T-helper 2 cell (primary cell): ENCODE measurements around the gene CEACAM3.

Experiments used
- DNase-seq, 5 experiments: peaks; one replicate each; pipeline versions ENCODE4 v3.0.0 to v3.0.0-alpha.2; 2012 to 2022

The CEACAM3 gene

DNA sequence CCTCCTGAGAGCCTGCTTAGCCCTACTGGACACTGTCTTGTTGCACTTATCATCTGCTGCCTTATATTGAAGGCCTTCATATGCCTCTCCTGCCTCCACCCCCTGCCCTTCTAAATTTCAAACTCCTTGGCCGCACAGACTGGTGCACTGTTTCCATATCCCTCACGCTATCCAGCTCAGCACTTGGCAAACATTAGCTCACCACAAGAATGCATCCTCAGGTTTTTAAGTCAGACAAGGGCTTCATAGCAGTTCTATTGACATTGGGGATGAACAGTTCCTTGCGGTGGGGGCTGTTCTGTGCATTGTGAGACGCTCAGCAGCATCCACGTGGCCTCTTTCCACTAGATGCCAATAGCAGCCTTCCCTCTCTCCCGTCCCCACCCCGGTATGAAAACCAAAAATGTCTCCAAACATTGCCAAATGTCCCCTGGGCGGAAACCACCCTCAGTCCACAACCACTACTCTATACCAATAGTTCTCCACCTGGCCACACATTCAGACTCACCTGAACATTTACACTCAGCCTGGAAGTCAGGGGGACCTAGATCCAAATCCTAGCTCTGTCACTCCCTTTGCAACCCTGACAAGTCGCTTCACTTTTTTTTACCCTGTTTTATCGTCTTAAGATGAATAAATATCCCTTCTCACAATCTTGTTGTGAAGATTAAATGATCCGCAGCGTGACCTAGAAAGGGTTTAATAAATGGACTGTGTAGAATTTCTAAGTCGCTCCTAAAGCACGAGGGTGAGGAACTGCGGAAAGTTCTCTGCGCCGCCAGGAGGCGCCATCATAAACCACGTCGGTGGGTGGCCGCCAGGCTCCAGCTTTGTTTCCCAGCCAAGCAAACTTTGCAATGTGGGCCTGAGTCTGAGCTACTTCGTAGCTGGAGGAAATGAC lies 3.6 kb upstream of the CEACAM3 start:
- peak in 3 of 5 experiments; percentile 18 to 49 (median 29) for DNase-seq

DNA sequence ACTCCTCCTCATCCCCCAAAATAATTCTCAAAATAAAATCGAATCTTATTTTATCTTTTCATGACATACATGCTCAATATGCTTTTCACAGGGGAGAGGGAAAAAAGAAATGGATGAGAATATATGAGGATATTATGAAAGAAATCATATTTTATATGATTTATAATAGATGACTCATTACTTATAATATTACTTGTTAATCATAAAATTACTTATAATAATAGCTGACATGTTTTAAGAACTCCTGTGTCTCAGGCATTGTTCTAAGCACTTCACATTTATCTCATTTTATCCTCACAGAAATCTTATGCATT lies 3.0 kb upstream of the CEACAM3 start:
- DNase-seq = no peak

DNA sequence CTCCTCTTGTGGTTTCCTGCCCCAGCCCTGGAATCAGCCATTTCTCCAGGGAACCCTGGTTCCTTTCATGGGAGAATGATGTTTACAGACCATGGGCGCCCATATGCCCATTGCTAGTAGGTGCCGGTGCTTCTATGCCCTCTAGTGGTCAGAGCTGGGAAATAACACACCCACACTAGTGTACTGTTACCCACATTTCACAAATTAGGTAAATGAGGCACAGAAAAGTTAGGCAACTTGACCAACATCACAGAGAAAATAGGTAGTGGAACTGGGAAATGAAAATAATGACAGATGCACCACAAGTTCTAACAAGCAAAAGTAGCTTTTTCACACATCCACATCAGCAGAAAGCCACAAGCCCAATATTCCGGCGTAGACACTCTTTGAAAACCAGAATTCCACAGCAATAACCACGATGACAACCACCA lies 1.3 kb upstream of the CEACAM3 start:
- DNase-seq = peak in 4 of 5 experiments; percentile 19 to 52 (median 42)

DNA sequence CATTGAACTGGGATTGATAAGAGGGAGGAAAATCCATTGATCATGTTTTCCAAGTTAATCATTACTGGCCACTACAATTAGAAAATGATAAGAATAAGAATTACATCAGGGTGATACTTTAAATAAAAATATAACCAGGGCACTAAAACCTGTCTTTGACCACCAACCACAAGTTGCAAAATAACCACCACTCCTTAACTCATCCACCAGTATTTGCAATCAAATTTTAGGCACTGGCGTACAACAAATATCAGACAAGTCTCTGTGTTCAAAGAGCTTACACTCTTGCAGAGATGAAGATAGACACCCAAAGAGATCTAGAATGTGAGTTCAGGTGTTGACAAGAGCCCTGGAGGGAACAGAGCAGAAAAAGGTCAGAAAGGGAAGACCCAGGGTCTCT lies 514 bp downstream of the CEACAM3 start:
- DNase-seq = no peak

- no peak for DNase-seq
Measured at GRCh38 chr19:41799444-41800000, 3.1 kb downstream of the CEACAM3 start.

DNA sequence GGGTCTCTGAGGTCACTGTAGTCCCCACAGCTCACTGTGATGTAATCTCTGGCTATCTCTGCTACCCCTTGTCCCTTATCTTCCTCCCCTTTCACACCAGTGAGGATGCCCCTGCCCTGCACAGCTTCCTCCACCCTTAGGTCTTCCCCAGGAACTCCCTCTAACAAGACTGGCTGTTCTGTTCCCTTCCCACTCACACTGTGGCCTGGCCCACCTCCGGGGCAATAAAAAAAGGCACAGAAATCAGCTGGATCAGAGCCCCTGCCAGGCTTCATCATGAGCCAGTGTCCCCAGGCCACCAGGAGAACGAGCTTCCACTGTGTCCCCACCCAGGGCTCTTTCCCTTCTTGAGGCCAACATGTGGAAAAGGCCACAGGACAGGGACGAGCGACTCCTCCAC lies 4.6 kb downstream of the CEACAM3 start:
- no peak for DNase-seq

- DNase-seq = no peak
Measured at GRCh38 chr19:41801792-41802211, 5.4 kb downstream of the CEACAM3 start.

DNA sequence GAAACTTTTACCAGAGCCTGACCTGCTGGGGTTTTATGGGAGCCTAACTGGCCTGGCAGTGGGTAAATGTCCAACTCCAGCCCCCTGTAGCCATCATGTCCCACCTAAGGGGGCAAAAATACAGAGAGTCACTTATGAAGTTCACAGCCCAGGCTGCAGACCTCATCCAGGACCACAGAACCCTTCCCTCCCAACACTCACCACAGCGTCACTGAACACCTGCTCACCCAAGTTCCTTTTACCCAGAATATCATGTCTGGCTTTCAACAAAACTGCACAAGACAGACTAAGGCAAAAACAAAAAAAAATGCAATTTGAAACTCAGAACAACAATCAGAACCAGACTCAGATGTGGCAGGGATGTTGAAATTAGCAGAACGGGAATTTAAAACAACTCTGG lies 6.4 kb downstream of the CEACAM3 start:
- DNase-seq = no peak

DNA sequence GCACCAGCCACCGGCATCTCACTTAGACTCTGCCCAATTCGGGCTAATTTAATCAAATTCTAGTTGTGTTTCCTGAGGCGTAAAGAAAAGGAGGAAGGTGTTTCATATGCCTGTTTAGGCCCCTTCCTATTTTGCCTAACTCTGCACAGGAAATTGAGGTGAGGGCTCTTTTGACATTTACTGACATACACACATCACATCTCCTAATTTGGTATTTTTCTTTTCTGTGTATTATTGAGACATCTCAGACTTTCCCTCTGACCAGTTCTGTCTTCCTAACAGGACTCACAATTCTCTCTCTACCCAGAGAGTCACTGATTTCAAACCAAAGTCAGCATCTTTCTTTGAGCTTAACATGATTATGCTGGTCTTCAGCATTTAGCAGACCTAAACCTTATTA lies 7.9 kb downstream of the CEACAM3 start:
- no peak for DNase-seq

DNA sequence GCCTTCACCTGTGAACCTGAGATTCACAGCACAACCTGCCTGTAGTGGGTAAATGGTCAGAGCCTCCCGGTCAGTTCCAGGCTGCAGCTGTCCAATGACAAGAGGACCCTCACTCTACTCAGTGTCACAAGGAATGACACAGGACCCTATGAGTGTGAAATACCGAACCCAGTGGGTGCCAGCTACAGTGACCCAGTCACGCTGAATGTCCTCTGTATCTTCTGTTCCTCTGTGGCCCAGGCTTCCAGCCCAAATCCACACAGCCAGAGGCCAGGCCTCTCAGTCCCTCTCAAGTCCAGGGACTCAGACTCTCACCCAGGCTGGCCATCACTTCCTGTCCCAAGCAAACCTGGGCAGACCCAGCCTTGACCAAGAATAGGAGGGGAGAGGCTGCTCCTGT lies 10.8 kb downstream of the CEACAM3 start:
- DNase-seq = no peak

- DNase-seq = no peak
Measured at GRCh38 chr19:41808663-41809566, 12.5 kb downstream of the CEACAM3 start.

- DNase-seq = no peak
Measured at GRCh38 chr19:41810301-41810700, 13.9 kb downstream of the CEACAM3 start.

- no peak for DNase-seq
Measured at GRCh38 chr19:41811036-41811435, 14.6 kb downstream of the CEACAM3 start.

DNA sequence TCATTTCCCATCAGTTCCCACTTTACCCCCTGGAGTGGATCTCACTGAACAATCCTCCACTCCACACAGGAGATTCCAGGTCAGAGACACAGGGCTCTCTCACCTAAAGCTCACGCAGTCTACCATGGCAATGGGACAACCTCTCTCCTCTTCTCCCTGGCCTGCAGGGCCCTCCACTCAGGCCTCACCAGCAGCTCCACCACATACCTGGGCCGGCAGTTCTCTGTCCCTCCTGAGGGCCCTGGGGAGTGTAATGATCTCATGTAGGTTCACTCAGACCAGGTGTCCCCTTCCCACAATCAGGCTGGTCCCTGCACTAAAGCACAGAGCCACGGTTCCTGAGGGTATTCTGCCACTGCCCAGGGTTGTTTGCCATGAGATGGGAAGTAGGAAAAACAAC lies 15.6 kb downstream of the CEACAM3 start:
- no peak for DNase-seq

DNA sequence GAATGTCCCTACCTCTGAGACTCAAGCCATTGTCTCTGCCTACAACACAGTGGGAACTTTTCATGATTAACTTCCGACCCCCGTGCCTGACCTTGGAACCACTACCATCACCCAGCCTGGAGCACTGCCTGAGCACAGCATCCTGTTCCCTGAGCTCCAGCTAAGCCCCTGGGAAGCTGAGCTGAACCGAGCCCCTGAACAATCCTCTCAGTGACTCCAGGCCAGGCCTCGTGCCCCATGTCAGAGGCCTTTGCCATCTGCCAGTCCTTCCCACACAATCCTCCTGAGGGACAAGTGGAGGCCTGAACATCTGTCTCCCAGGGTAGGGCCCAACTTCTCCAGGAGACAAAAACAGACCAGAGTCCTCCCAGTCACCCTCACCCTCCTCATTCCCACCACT lies 17.5 kb downstream of the CEACAM3 start:
- DNase-seq = no peak

- DNase-seq = no peak
Measured at GRCh38 chr19:41815301-41815700, 18.9 kb downstream of the CEACAM3 start.

- no peak for DNase-seq
Measured at GRCh38 chr19:41816761-41817160, 20.4 kb downstream of the CEACAM3 start.

- DNase-seq = peak in 2 of 5 experiments; percentile 15 to 43
Measured at GRCh38 chr19:41821003-41821735, 24.8 kb downstream of the CEACAM3 start.

DNA sequence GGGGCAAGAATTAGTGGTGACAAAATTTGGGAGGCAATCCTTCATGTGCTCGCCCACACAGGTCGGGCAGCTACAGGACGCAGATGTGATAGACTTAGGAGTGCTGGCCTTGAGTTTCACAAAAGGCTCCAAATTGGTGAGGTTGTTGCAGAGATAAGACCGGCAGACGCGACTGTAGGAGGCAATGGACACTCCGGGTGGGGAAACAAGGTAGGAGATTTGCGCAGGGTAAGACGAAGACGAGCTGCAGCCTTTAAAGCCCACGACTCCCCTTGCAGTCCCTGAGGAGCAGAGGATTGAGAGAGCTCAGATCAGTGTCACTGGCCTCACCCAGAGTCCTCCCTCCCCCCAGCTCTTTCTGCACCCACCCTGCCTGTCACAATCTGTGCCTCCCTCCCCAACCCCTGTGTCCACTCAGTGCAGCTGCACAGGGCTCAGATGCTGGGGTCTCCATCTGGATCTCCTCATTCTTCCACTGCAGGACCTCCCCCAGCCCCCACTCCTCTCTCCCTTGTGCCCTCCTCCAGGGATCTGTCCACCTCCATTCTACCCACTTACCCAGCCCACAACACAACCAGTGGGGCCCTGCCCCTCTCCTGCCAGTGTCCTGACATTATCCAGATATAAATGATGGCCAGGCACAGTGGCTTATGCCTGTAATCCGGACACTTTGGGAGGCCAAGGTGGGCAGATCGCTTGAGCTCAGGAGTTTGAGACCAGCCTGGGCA lies 41.8 kb downstream of the CEACAM3 start:
- no peak for DNase-seq

- DNase-seq = no peak
Measured at GRCh38 chr19:41839211-41839610, 42.8 kb downstream of the CEACAM3 start.

GRCh38 chr19:41843371-41843770 lies 47.0 kb downstream of the CEACAM3 start:
- DNase-seq = no peak

DNA sequence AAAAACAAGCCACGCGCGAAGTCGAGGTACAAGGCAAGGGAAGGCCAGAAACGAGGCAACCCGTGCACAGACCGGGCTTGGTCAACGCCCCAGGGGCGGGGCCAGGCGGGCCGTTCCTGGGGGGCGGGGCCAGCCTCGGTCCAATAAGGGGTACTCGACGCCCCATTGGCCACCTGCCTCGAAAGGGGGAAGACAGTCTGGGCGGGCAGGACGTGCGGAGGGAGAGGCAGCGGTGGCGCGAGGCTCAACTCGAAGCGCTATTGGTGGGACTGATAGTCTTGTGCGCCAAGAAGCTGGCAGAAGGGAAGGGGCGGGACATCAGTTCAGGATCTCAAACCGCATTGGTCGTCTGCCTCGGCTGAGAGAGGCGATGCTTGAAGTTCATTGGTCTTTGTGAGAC lies 48.2 kb downstream of the CEACAM3 start, which contains the start of gene LYPD4:
LYPD4 (minus strand) TSS at position 83 of the 400 bp plus-strand sequence. CDS start 5,398 bp downstream, outside the sequence.
- no peak for DNase-seq

GRCh38 chr19:41845001-41845050 lies 48.4 kb downstream of the CEACAM3 start, which contains the start of gene DMRTC2:
DMRTC2 (plus strand) TSS chr19:41845042; CDS start chr19:41847429, 2,387 bp downstream.
- no peak for DNase-seq
